PC-3 (cell line): ENCODE measurements around the gene ADTRP.
A peak's percentile ranks its signal among the peaks of the same experiment; 100 is the strongest.

Experiments
- EZH2 ChIP-seq: fragments of 300-600 bp; sonication (generic); IDR thresholded peaks from one replicate; pipeline ENCODE4 v1.6.1; 2017; ENCODE audit warnings: antibody characterized with exemption, mild to moderate bottlenecking, low read length; ENCODE audit not compliant: unreplicated experiment
- EZH2phosphoT487 ChIP-seq: fragments of 300-600 bp; sonication (generic); IDR thresholded peaks from 2 replicates; pipeline ENCODE4 v1.6.1; 2018; ENCODE audit warnings: mild to moderate bottlenecking, antibody characterized with exemption, low read length, borderline replicate concordance
- TF ChIP-seq, protein P1 (sequence below): fragments of 300-600 bp; sonication (generic); conservative IDR thresholded peaks from 2 replicates; pipeline ENCODE4 v1.5.1; 2017; ENCODE audit warnings: antibody characterized with exemption, low read depth, mild to moderate bottlenecking, low read length

DNA sequence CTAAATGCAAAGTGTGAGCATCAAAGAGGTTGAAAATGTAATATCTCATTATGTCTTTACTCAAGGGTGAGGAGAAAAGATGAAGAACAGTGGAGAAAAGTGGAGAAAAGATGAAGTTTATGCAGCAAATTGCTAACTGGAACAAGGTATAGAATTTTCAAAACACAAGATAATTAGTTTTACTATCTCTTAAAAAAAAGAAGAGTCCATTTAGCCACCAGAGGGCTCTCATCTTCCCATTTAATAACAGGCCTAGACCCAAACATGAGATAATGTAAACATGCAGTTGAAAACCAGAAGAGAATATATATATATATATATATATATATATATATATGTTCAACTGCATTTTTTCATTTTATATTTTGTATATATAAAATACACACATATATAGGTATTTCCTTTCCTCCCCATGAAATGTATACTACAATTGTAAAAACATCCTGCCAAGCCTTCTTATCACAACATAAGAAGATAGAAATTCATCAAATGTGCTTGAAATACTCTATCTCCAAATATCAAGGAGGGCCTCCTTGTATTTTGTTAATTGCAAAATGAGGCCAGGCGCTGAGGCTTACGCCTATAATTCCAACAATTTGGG lies 78.4 kb downstream of the ADTRP start:
- TF ChIP-seq, protein P1, sequence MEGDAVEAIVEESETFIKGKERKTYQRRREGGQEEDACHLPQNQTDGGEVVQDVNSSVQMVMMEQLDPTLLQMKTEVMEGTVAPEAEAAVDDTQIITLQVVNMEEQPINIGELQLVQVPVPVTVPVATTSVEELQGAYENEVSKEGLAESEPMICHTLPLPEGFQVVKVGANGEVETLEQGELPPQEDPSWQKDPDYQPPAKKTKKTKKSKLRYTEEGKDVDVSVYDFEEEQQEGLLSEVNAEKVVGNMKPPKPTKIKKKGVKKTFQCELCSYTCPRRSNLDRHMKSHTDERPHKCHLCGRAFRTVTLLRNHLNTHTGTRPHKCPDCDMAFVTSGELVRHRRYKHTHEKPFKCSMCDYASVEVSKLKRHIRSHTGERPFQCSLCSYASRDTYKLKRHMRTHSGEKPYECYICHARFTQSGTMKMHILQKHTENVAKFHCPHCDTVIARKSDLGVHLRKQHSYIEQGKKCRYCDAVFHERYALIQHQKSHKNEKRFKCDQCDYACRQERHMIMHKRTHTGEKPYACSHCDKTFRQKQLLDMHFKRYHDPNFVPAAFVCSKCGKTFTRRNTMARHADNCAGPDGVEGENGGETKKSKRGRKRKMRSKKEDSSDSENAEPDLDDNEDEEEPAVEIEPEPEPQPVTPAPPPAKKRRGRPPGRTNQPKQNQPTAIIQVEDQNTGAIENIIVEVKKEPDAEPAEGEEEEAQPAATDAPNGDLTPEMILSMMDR = peak; percentile 59
- no peak for TF ChIP-seq EZH2
- no peak for TF ChIP-seq EZH2phosphoT487
